ENCODE results near the gene EXOC2. TPM values are rescaled to one million over a fixed set of nuclear protein-coding genes. Genes with fewer than 3 reads are reported as not detected.
A peak's percentile ranks its signal among the peaks of the same experiment; 100 is the strongest.

Gene EXOC2
- total and polyA plus RNA-seq, 10 of the 15 experiments (the other 5 are each of a cell fraction or from before 2014, with no cell fraction given): 8.7 to 32.8 (median 20.7) TPM

- peak in 1 of 3 experiments; percentile 14; a peak in 1 of 6 replicates for TF ChIP-seq CTCF (IDR thresholded peaks at IDR 0.05 in 2 of 3, conservative IDR thresholded peaks at IDR 0.05 in 1 of 3; ENCODE audit: control insufficient read depth in 2 of 3, extremely low read depth in 1 of 3, insufficient read depth in 1 of 3, low read depth in 3 of 3, low read length in 3 of 3)
- no peak for TF ChIP-seq PAX8 (IDR thresholded peaks at IDR 0.05)
- no peak for TF ChIP-seq ZSCAN29 (IDR thresholded peaks at IDR 0.05)
- TF ChIP-seq SMC3 (IDR thresholded peaks at IDR 0.05; ENCODE audit: borderline replicate concordance, low read length): no peak
Measured at GRCh38 chr6:499617-500016, 193.3 kb downstream of the EXOC2 start (continued).

GRCh38 chr6:498795-499231 lies 194.1 kb downstream of the EXOC2 start:
- intact Hi-C loops (cut with micrococcal nuclease; ENCODE audit: unreplicated experiment) (loop anchor here (5.0 to 10.0 kb wide), 2 partner anchors 92 to 274 kb away; no protein-coding TSS in a partner anchor), in situ Hi-C loops (cut with MboI) (no loop called here)
- ChIA-PET RAD21 (ENCODE audit: unreplicated experiment) (interaction anchor here (0.9 to 2.6 kb wide), 15 partner anchors 10 to 278 kb away, joined by 3 to 12 read pairs (median 5); partner anchors contain the start of gene IRF4), SMC1A (ENCODE audit: uncharacterized antibody, unreplicated experiment) (interaction anchor here (0.8 to 3.2 kb wide), 12 partner anchors 9 to 272 kb away, joined by 3 to 20 read pairs (median 5); no protein-coding TSS in a partner anchor), CTCF (interaction anchor here (0.9 to 2.4 kb wide), 5 partner anchors 9 to 283 kb away, joined by 3 to 12 read pairs (median 4); no protein-coding TSS in a partner anchor), POLR2A (interaction anchor here (0.5 to 2.1 kb wide), 6 partner anchors 9 to 100 kb away, joined by 3 to 9 read pairs (median 4); no protein-coding TSS in a partner anchor)
- peak overlapping the region; percentile 62 for H2AFZ ChIP-seq (ENCODE audit: control insufficient read depth, low read depth, low read length)
- peak overlapping the region; percentile 78 for H3K4me2 ChIP-seq (ENCODE audit: control insufficient read depth, insufficient read depth)
- peak overlapping the region; percentile 78 for H3K27ac ChIP-seq (ENCODE audit: control insufficient read depth, insufficient read depth)
- WGBS (ENCODE audit: insufficient coverage, insufficient replicate concordance, low lambda C conversion rate, missing lambda C conversion rate): 3% methylated on average over 9 of the region's 9 CpGs
- H3K4me1 ChIP-seq (ENCODE audit: control insufficient read depth, insufficient read depth, low read length): peaks cover 36% of the 10 kb centered on the region
- ATAC-seq: peak; percentile 77
- H3K4me3 ChIP-seq: peak overlapping the region; percentile 31; the same call in 1 of the 2 replicates
- H4K20me1 ChIP-seq (ENCODE audit: control insufficient read depth, insufficient read depth): no peaks in the 10 kb centered on the region
- no TSS peak for BruUV-seq (replicated peaks)
- DNase-seq (ENCODE audit: low read depth, low spot score): peak; percentile 69
- no peaks in the 10 kb centered on the region for H3K27me3 ChIP-seq (replicated peaks in 1 of 2; ENCODE audit: control insufficient read depth in 2 of 2, insufficient read depth in 2 of 2, low read length in 1 of 2)
- H3K9me3 ChIP-seq (replicated peaks; ENCODE audit: control insufficient read depth, insufficient read depth, low read length): no peaks in the 10 kb centered on the region
- peak overlapping the region; percentile 12 for H3K9ac ChIP-seq (ENCODE audit: control insufficient read depth, insufficient read depth, low read length)
- H3K36me3 ChIP-seq (ENCODE audit: control insufficient read depth in 2 of 2, insufficient read depth in 2 of 2, low read length in 1 of 2): no peaks in the 10 kb centered on the region
- FAIRE-seq: peak; percentile 94
- H3K79me2 ChIP-seq (ENCODE audit: control insufficient read depth, insufficient read depth, low read length): no peaks in the 10 kb centered on the region
- TF ChIP-seq ZNF687 (IDR thresholded peaks at IDR 0.05) (0 out of 2 replicates have a peak, but pooled peaks have one; percentile 31), CBX5 (IDR thresholded peaks at IDR 0.05; ENCODE audit: low read depth) (peak; percentile 14; the same call in 1 of the 2 replicates), POU2F2 (IDR thresholded peaks at IDR 0.05; ENCODE audit: borderline replicate concordance, low read depth, low read length) (0 out of 3 replicates have a peak, but pooled peaks have one; percentile 37), ETV6 (conservative IDR thresholded peaks at IDR 0.05 in 1 of 2, IDR thresholded peaks at IDR 0.05 in 1 of 2; ENCODE audit: borderline replicate concordance in 1 of 2, low read depth in 1 of 2) (peak in 1 of 2 experiments; percentile 10; a peak in 1 of 4 replicates), ATF2 (IDR thresholded peaks at IDR 0.05; ENCODE audit: low read length) (peak; percentile 18; the same call in 1 of the 2 replicates), BCL11A (IDR thresholded peaks at IDR 0.05; ENCODE audit: low read depth, low read length) (peak; percentile 37; the same call in 1 of the 2 replicates), GABPA (IDR thresholded peaks at IDR 0.05; ENCODE audit: low read depth) (0 out of 2 replicates have a peak, but pooled peaks have one; percentile 9), NR2F1 (conservative IDR thresholded peaks at IDR 0.05) (0 out of 2 replicates have a peak, but pooled peaks have one; percentile 14), TCF7 (IDR thresholded peaks at IDR 0.05; ENCODE audit: borderline replicate concordance) (peak; percentile 15; the same call in 1 of the 2 replicates), JUNB (IDR thresholded peaks at IDR 0.05) (peak; percentile 63), CREM (IDR thresholded peaks at IDR 0.05; ENCODE audit: low read depth) (0 out of 2 replicates have a peak, but pooled peaks have one; percentile 27)
